ENCODE results near the gene RASL10A.
A peak's percentile ranks its signal among the peaks of the same experiment; 100 is the strongest.
"Not testable (repeated sequence)": the region's sequence is repeated elsewhere in the genome, so short reads cannot be mapped to it uniquely, and the experiment has no call there.

Gene RASL10A, protein sequence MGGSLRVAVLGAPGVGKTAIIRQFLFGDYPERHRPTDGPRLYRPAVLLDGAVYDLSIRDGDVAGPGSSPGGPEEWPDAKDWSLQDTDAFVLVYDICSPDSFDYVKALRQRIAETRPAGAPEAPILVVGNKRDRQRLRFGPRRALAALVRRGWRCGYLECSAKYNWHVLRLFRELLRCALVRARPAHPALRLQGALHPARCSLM

DNA sequence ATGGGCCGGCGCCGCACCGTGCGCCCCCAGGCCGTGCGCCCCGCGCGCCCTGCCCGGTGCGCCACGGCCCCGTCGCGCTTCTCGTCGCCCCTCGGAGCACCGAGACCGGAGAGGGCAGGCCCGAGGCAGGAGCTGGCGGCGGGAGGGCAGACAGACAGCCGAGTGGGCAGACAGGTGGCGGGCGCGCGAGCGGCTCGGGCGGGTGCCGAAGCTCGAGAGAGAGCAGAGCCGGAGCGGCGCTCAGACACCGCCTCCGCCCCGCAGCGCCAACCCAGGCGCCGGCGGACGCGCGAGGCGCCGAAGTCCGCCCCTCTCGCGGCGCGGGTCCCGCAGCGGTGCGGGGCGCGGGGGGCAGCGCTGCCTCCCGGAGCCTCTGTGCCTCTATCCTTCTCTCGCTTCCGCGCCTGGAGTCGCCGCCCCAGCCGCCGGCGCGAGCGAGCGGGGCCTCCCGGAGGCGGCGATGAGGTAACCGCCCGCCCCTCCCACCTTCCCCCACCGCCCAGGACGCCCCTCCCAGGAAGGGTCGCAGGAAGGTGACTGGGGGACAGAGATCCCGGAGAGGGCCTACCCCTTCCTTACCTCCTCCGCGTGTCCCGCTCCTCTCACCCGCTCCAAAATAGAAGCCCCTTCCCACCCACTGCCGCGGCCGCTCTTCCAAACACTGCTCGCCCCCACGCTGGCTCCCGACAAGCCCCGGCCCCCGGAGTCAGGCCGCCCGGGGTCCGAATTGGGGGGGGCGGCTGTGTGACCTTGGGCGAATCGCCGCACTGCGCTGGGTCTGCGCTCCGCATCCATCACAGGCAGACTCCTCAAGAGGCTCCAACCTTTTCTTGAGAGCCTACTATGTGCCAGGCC lies at the start of gene RASL10A:
TSS of gene RASL10A (minus strand) at position 412 of the 855 bp plus-strand sequence. CDS start 451 bp downstream, outside the sequence.
- DNase-seq, result no peak

DNA sequence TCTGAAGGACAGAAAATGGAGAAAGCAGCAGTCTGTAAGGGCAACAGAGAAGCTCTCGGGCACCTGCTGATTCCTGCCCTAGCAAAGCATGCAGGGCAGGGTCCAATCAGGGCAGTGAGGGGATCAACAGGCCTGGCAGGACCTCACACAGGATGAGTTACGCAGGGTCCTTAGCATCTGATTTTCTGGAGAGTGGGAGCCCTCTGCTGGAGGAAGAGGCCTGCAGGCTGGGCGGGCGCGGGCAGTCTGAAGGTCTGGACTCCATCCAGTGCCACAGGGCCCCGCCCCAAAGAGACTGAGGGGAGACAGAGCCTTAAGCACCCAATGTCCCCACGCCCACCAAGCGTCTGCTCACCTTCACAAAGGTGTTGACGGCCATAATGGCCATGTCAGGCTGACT lies 44.0 kb upstream of the RASL10A start:
- peak; percentile 19 for DNase-seq

DNA sequence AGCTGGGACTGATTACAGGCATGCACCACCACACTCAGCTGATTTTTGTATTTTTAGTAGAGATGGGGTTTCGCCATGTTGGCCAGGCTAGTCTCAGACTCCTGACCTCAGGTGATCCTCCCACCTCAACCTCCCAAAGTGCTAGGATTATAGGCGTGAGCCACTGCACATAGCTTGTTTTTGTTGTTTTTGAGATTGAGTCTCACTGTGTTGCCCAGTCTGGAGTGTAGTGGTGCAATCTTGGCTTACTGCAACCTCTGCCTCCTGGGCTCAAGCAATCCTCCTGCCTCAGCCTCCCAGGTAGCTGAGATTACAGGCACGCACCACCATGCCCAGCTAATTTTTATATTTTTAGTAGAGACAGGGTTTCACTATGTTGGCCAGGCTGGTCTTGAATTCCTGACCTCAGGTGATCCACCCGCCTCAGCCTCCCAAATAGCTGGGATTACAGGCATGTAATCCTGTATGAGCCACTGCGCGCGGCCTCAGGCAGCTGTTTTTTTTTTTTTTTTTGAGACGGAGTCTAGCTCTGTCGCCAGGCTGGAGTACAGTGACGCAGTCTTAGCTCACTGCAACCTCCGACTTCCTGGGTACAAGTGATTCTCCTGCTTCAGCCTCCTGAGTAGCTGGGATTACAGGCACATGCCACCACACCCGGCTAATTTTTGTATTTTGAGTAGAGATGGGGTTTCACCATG lies 41.8 kb upstream of the RASL10A start:
- not testable (repeated sequence) for DNase-seq

- DNase-seq, result no peak
Measured at GRCh38 chr22:29353860-29354259, 38.4 kb upstream of the RASL10A start.

DNA sequence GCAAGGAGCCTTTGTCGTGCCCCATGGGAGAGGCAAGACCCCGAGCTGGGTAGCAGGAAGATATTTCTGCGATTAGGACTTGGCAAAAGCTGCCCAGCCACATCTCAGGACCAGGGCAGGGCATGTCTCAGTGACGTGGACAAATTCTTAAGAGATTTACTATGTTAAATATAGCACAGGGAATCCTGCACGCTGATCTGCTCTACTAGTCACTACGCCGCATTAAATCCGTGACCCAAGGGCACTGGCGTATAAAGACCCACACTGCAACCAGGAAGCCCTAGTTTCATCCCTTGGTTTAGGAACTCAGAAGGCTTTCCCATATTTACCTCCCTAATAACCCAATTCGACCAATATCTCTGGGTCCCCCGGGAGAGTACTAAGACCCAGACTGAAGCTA lies 37.8 kb upstream of the RASL10A start:
- no peak for DNase-seq

- no peak for DNase-seq
Measured at GRCh38 chr22:29352778-29353177, 37.3 kb upstream of the RASL10A start.

- no peak for DNase-seq
Measured at GRCh38 chr22:29351891-29352290, 36.4 kb upstream of the RASL10A start.

- DNase-seq, result no peak
Measured at GRCh38 chr22:29351042-29351441, 35.5 kb upstream of the RASL10A start.

DNA sequence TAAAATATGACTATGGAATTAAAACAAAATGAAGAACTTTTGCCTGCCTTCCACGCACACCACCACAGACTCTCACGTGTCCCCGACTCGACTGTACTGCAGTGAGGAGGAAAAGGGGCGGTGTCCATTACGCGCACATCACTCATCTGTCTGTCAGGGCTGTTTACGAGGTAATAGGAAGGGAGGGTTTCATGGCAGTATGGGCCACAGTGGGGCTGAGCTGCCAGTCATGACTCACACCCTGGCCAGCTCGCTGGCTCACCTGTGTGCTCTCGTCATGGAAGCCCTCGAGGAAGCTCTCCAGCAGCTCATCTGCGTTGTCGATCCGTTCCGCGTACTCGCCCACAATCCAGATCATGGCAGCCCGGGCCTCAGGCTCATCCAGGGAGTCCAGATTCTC lies 33.5 kb upstream of the RASL10A start:
- no peak for DNase-seq

- DNase-seq, result no peak
Measured at GRCh38 chr22:29348041-29348440, 32.5 kb upstream of the RASL10A start.

- DNase-seq, result peak; percentile 92
Measured at GRCh38 chr22:29346659-29347058, 31.2 kb upstream of the RASL10A start.

DNA sequence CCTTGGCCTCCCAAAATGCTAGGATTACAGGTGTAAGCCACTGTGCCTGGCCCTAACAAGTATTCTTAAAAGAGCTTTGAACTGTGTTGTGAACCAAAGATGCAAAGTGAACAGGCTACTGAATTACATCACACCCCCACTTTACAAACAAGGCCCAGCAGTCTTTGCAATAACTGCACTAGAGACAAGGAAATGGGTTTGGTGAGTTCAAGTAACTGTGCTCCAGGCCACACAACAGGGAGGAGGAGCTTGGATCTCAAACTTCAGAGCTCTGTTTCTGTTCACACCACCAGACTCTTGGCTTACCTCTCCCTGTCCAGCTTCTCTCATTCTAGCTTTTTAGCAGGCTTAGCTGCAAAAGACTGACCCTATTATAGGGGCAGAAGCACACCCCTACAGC lies 30.4 kb upstream of the RASL10A start:
- DNase-seq, result no peak

GRCh38 chr22:29344889-29345288 lies 29.4 kb upstream of the RASL10A start:
- not testable (repeated sequence) for DNase-seq

GRCh38 chr22:29344137-29344536 lies 28.6 kb upstream of the RASL10A start:
- peak; percentile 97 for DNase-seq

GRCh38 chr22:29343313-29343805 lies 27.9 kb upstream of the RASL10A start:
- peak; percentile 62 for DNase-seq

DNA sequence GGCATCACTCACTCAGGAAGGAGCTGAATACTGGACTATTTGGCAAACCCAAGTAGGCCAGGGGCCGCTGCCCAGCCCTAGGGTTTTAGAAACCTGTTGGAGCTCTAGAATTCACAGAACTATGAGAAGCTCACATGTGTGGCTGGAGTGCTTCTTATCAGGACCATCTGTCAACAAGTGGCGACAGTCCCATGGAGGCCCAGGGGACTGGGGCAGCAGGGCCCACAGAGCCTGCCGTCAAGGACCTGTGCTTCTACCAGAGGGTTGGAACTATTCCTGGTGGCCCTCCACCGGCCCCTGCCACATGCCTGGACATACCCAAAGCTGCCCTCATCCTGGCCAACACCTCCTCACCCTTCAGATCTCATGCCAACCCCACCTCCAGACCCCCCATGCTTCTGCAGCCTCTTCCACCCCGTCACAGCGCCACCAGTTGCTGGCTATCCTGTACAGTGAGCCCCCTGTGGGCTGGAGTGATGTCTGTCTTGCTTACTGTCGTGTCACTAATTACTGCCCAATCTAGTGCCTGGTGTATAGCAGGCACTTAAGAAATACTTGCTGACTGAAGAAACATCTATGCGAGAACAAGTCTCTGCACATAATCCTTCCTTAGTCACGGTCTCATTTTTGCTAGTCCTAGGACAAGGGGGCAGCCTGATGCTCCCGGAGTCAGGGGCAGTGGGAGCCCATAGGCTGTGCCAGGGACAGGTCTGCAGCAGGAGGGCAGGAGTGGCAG lies 27.2 kb upstream of the RASL10A start:
- no peak for DNase-seq

DNA sequence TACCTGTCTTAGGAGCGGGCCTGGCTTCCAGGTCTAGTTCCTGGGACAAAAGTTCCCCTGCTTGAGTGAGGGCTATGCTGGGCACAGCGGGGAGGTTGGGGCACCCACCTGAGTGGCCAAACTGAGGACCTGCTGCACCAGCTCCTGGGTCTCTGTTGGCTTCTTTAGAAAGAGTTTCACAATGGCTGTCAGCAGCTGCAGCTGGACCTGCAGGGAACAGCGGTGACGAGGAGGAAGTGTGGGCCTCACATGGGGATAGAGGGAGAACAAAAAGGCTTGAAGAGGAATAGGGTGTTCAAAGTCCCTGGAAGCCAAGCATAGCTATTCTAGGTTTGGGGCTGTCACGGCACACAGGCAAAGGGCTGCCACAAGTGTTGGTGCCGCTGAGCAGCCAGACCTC lies 26.7 kb upstream of the RASL10A start:
- no peak for DNase-seq

- DNase-seq, result no peak
Measured at GRCh38 chr22:29341849-29342127, 26.3 kb upstream of the RASL10A start.

- DNase-seq, result no peak
Measured at GRCh38 chr22:29341056-29341848, 25.8 kb upstream of the RASL10A start.

DNA sequence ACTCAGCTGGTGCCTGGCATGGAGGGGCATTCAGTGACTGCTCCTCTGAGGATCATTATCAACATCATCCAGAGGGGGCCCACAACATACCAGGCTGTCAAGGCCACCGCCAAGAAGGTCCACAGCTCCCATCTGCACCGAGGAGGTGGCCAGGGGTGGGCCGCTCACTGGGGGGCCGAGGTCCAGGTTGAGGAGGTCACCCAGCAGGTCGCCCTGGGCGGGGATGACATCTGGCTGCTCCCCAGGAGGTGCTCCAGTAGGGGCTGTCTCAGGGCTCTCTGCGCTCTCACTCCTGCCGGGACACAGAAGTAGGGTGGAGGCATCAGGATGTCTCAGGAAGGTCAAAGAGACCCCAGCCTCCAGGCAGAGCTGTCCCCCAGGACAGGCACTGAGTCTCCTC lies 25.1 kb upstream of the RASL10A start:
- DNase-seq, result no peak

- DNase-seq, result no peak
Measured at GRCh38 chr22:29339381-29340235, 24.1 kb upstream of the RASL10A start.

Data from NCI-H446 treated with DMSO at 0.1 percent for 48 hours (cell line).